HG03039 (cell line): Measurements from ENCODE around the gene SLC25A14.
"Not testable (repeated sequence)": the region's sequence is repeated elsewhere in the genome, so short reads cannot be mapped to it uniquely, and the experiment has no call there.

Source experiments
- ATAC-seq: cut with Tn5 transposase; IDR thresholded peaks from one replicate; pipeline ENCODE4 v1.9.1; 2021; ENCODE audit warnings: mild to moderate bottlenecking, moderate library complexity; ENCODE audit not compliant: unreplicated experiment

The SLC25A14 gene, protein sequence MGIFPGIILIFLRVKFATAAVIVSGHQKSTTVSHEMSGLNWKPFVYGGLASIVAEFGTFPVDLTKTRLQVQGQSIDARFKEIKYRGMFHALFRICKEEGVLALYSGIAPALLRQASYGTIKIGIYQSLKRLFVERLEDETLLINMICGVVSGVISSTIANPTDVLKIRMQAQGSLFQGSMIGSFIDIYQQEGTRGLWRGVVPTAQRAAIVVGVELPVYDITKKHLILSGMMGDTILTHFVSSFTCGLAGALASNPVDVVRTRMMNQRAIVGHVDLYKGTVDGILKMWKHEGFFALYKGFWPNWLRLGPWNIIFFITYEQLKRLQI

DNA sequence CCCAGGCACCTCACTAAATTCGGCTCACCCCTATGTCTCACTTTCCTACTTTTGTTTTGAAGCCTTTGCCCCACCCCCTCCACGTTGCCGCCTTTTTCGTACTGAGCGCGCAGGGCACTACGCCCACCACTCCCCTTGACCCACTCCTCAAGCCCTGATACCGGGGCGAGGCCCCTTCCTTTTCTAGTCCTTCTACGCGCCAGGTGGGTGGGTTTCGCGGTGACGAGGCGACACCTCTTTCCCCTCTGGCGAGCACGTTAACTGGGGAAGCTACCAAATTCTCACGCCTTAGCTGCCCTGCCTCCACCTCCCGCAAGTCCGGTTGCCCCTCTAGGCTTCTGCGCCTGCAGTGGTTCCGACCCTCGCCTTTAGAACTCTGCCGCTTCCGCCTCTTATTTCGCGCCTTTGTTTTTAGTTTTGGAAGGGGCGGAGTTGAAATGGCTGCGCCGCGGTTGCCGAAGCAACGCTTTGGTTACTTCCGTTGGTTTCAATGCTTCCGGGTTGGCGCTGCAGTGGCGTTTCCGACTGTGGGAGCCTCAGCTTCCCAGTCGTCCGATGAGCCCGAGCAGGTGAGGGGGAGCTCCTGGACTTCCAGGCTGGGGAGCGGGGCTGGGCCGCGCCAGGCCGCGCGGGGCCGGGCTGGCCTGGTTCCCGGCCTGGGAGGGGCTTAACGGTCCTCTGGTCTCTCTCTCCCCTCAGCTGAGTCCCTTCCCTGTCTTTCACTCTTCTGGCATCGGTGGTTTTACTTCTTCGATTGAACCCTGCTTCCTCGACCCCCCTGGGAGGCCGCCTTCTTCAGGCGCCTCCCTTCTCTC, at the start of gene SLC25A14:
TSS of gene SLC25A14 (plus strand) at position 512 of the 815 bp plus-strand sequence. CDS start 360 bp downstream, outside the sequence.
- peak; percentile 98 for ATAC-seq

DNA sequence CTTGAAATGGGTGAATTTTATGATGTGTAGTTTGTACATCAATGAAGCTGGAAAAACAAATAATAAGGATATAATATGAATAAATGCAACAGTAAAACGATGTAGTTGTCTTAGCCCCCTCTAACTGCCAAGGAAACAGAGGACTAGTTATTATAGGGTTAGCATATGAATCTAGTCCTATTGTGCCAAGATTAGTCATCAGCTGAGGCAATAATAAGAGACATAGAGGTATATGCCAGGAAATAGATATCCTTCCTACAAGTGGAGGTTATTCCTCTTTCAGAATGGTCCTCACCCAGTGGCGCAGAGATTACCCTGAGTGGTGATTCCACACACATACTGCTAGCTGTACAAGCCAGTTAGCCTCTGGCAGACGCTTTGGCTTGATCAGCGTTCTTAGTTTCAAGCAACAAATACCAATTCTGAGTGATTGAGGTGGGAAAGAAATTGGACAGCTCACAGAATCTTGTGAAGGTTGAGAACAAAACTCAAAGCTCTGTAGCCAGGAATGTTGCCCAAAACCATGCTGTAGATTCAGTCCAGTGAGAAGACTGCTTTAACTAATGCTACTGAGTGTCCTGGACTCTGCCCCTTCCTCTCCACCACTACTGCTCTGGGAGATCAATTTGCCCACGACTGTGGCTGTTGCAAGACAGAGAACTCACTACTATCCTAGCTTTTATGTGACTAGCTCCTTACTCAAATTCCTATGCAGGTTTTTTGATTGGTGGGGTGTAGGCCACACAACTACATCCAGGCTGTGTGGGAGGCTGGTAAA, 44.0 kb upstream of the SLC25A14 start:
- no peak for ATAC-seq

DNA sequence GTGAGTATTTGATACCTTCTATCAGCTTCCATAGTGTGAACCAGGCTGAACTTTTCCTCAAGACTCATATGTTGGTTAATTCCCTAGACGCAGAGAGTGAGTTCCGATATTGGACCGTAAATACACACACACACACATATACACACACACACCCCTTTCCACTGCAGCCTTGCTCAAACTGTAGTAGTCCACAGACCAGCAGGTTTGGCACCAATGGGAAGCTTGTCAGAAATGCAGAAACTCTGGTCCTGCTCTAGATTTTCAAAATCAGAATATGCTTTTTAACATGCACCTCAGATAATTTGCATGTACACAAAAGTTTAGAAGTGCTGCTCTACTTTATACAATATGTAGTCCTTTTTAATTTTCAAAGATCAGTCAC, 43.4 kb upstream of the SLC25A14 start:
- ATAC-seq, result no peak

DNA sequence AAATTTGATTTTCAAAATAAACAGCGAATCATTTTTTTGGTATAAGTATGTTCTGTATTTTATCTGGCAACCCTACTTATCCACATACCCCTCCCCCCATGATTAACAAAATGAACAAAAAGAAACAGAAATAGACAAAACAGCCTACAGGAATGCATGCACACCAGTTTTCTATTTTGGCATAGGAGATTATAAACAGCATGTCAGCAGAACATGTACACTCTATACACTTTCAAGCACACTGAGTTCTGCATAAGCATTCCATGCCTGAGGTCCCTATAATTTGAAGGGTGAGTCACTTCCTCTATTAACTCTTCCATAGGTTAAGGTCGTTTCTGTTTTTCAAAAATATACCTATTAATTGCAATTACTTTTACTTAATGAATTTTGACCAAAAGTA, 43.0 kb upstream of the SLC25A14 start:
- no peak for ATAC-seq

DNA sequence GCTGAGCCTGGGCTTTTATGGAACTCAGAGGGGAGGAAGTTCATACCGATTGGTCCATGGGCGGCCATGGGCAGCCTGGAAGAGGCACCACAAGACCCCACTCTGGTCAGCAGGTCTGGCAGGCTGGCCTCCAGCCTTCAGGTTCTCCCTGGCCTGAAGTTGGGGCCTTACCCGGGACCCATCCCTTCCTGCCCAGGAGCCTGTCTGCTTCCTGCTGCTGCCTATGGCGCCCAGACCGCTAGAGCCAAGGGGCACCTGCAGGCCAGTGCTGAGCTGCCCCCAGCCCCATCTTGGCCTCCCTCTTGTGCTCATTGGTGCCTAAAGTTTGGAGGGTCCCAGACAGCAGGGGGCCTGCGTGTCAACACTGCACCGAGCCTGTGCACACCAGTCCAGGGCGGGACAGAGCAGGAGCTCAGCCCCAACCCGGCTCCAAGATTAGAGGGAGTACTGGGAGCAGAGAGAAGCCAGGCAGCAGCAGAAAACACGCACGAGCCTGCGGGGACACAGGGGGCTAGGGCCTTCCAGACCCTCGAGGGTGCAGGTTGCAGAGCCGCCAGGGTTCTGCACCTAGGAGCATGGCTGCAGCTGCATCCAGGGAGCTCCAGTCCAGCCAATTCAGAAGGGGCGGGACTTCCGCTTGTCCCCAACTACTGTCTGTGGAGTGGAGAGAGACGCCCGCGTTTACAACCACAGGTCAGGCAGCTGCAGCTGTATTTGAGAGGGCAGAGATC, 40.3 kb upstream of the SLC25A14 start:
- ATAC-seq, result no peak

DNA sequence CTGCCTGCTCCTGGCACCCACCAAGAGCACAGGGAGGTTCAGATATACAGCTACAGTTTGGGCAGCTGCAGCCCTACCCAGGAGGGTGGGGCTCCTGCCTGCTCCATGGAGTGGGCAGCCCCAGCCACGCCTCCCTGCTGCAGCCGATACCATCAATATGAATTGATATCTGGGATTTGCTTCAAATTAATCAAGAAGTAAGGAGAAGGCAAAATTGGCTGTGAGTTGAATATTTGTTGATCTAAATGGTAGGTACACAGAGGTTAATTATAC, 39.8 kb upstream of the SLC25A14 start:
- ATAC-seq, result no peak

DNA sequence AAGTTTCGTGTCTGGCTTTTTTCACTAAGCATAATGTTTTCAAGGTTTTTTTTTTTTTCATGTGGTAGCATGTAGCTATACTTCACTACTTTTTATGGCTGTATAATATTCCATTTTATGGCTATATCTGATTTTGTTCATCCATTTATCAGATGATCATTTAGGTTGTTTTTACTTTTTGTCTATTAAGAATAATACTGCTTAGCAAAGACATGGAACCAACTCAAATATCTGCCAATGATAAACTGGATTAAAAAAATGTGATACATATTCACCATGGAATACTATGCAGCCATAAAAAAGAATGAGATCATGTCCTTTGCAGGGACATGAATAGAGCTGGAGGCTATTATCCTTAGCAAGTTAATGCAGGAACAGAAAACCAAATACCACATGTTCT, 38.3 kb upstream of the SLC25A14 start:
- ATAC-seq, result no peak

DNA sequence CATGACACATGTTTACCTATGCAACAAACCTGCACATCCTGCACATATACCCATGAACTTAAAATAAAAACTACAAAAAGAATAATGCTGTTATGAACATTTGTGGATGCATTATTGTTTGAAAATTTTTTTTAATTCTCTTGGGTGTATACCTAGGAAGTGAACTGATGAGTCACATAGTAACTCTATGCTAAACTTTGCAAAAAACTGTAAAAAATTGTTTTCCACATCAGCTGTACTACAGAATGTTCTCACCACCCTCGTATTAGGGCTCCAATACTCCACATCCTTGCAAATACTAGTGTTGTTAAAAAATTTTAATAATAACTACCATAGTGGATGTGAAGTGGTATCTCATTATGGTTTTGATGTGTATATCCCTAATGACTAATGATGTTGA, 37.7 kb upstream of the SLC25A14 start:
- no peak for ATAC-seq

DNA sequence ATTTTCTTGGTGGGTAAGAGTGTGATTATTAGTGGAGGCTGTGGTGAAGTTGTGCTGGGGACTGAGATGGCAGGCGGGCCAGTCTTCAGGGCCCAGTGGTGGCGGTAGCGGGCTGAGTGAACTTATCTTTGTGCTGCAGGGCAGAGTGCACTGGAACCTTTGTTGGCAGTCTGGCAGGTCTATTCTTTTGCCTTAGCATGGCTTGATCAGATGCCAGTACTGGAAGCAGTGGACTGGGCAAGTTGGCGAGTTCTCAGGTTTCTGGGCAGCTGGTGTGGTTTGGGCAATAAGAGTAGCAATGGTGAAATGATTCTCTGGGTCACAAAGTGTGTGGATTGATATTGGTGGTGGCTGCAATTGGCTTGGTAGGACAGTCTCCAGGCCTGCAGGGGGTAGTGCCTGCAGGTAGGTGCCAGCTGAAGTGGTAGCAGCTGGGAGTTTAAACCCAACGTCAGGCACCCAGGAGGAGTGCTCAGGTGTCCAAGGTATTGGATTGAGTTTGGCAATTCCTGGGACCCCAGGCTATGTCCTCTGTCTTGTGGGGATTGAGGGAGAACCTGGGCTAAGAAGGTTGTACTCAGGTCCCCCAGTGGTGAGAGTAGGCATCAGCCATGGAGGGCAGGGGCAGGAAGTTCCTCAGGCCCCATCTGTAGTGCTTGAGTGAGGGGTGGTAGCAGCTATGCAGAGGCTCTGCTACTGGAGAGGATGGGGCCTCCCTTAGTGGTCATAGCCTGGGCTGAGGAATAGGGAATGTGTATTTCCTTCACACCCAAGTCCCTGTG, 34.9 kb upstream of the SLC25A14 start:
- ATAC-seq, result no peak

DNA sequence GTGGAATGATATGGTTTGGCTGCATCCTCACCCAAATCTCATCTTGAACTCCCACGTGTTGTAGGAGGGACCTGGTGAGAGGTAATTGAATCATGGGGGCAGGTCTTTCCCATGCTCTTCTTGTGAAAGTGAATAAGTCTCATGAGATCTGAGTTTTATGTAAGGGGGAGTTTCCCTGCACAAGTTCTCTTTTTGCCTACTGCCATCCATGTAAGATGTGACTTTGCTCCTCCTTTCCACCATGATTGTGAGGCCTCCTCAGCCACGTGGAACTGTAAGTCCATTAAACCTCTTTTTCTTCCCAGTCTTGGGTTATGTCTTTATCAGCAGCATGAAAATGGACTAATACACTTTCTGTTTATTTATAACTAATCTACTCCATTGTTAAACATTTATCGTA, 19.8 kb upstream of the SLC25A14 start:
- not testable (repeated sequence) for ATAC-seq

DNA sequence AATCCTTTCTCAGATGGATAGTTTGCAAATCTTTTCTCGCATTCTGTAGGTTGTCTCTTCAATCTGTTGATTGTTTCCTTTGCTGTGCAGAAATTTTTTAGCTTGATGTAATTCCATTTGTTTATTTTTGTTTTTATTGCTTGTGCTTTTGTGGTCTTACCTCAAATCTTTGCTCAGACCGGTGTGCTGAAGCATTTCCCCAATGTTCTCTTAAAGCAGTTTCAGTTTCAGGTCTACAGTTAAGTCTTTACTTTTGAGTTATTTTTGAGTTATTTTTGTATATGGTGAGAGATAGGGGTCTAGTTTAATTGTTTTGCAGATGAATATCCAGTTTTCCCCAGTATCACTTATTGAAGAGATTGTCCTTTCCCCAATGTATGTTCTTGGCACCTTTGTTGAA, 18.2 kb upstream of the SLC25A14 start:
- ATAC-seq, result peak; percentile 64

DNA sequence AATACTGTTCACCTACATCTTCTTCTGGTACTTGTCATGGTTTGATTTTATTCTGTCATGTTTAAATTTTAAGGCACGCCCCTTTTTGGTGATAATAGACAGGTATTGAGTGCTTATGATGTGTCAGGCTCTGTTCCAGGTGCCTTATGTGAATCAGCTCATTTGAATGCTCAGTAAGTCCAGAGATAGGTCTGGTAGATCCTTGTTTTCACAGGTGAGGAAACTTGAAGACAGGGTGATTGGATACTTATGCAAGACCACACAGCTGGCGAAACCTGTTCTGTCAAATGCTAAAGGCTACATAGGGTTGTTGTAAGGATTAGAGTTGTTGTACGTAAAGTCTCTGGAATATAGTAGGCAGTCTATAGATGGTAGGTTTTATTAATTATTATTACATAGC, 9.6 kb upstream of the SLC25A14 start:
- ATAC-seq, result no peak

DNA sequence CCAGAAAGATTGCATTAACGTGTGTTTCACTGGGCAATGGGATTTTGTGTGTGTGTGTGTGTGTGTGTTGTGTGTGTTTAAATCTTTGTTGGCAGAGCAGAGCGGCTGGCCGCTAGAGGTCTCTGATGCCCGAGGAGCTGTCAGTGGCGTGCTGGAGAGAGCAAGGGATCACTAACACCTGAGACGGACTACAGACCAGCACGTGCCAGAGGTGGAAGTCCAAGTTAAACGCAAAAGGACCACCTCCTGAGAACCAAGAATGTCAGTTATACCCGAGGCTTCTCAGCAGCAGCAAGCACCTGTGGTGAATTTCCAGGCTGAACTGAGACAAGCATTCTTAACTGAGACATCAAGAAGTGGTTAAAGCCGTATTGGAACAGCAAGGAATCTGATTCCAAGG, 9.0 kb upstream of the SLC25A14 start:
- ATAC-seq, result no peak

DNA sequence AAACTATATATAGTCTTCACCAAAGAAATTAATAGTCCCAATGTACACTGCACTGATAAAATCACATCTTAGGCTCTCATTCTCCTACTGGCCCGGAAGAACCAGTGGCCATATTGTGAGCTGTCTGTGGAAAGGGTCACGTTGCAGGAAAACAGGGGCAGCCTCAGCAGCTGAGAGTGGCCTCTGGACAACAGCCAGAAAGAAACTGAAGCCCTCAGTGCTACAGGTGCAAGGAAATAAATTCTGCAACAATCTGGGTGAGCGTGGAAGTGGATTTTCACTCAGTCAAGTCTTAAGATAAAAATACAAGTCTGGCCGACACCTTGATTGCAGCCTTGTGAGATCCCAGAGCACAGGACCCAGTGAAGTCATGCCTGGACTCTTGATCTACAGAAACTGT, 3.2 kb upstream of the SLC25A14 start:
- no peak for ATAC-seq

DNA sequence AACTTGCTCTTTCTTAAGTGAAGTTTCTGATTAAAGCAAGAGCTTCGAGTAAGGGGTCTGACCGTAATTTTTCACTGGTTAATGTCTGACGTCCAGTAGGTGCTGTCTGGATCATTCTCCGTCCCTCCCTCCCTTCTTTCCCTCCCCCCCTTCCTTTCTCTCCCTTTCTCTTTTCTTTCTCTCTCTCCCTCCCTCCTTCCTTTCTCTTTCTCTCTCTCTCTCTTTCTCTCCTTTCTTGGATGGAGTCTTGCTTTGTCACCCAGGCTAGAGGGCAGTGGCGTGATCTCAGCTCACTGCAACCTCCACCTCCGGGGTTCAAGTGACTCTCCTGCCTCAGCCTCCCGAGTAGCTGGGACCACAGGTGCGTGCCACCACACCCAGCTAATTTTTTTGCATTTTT, 850 bp upstream of the SLC25A14 start:
- ATAC-seq, result not testable (repeated sequence)

DNA sequence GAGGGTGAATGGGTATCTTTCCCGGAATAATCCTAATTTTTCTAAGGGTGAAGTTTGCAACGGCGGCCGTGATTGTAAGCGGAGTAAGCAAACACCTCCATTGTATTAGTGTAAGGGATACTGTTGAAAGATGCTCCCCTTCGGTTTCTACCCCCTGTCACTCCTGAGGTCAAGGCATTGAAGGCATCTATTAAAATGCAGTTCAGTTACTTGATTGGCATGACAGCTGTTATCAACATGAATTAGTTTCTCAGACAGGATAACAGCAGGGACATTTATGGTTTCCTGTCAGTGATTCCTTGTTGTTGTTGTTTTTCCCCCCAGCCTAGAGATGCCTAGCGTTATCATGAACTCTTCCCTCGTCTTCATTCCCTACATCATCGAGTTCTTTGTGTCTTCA, 552 bp downstream of the SLC25A14 start:
- no peak for ATAC-seq

DNA sequence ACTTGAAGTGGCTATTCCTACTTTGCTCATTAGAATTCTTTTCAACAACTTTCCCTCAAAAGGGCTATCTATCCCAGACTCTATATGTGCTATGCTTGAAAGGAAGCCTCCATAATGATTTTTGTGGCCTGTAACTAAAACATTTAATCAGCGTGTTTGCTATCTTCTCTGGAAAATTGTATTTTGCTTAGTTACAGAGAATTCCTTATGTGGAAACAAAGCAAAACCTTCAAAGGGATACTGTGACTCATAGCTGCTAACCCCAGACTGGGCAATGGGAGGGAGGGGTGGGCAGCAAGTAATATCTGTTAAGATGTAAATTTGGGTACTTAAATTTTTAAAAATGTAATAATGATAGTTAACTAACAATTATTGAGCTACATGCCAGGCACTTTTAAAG, 3.7 kb downstream of the SLC25A14 start:
- ATAC-seq, result no peak

DNA sequence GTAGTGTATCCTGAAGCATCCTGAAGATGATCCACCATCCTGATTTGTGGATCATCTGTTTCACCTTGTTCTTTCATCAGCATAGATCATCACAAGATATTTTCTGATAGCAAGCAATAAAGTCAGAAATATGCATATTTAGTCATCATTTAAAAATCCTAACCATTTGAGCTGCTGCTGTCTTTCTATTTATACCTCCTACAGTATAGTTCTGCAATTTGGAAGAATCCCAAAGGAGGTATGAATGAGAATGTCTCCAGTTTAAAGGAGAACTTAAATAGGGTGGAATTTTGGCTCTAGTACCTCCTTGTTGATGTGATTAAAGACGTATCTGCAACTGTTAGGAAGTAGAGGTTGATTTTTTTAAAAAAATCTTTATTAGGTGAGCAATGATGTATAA, 7.6 kb downstream of the SLC25A14 start:
- ATAC-seq, result no peak

DNA sequence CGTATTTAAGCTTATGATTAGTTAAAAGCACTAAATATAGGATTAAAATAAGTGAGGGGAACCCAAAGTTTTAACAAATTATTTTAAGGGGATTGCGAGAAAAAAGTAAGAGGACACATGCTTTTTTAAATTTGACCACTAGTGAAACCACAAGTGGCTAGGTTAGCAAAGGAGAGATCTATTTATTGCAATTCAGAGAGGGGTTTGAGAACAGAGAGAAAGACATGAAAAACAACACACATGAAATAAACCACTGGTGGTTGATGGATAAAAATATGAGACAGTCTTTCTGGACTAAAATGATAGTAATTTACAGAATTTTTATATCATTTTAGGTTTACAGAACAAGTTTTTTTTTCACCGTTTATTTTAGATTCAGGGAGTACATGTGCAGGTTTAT, 11.8 kb downstream of the SLC25A14 start:
- no peak for ATAC-seq

DNA sequence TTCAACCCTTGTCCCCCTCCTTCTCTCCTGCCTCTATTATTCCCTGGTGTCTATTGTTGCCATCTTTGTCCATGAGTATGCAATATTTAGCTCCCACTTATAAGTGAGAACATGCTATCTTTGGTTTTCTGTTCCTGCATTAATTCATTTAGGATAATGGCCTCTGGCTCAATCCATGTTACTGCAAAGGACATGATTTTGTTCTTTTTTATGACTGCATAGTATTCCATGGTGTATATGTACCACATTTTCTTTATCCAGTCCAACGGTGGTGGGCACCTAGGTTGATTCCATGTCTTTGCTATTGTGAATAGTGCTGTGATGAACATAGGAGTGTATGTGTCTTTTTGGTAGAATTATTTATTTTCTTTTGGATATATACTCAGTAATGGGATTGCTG, 12.3 kb downstream of the SLC25A14 start:
- ATAC-seq, result not testable (repeated sequence)
